ENCODE measurements around the gene BEST4.

DNA sequence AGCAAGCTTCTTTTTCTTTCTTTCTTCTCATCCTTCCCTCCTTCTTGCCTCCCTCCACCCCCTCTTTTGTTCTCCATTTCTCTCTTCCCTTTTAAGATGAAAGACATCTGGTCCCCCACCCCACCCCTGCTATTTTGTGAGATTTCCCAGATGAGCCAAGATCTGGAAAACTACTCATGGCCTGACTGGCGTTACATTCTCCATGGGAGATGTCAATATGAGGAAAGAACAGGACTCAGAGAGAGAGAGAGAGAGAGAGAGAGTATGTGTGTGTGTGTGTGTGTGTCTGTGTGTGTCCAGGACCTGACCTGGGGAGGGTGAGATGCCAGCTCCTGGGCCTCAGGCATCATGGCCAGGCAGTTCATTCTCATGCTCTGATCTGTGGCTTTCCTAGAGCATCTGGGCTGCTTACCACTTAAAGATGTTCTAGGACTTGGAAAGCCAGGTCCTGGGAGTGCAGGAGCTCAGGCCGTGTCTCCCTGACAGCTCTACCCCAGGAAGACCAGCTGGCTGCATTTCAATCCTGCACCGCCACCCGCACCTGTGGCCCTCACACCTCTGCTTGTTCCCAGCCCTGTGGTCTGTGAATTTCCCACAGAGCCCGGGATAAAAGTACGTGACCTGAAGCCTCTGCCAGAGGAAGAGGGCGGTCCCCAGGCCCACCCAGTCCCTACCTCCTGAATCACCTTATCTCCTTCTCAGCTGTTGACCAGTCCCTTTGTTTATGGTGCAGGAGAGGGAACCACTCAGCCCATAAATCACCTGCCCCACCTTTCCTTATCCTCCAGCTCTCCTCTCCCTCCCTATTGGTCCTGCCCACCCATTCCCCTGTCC lies 3.2 kb upstream of the BEST4 start:
- no peak for TF ChIP-seq EZH2phosphoT487 (IDR thresholded peaks at IDR 0.05; ENCODE audit: insufficient read depth, low read depth)
- TF ChIP-seq EZH2 (IDR thresholded peaks at IDR 0.05; ENCODE audit: insufficient read depth, poor library complexity, severe bottlenecking): no peak
